HG03342 (cell line): ENCODE results near the gene PCNA.
"Not testable (repeated sequence)": the region's sequence is repeated elsewhere in the genome, so short reads cannot be mapped to it uniquely, and the experiment has no call there.

Experiments
- ATAC-seq: cut with Tn5 transposase; IDR thresholded peaks from one replicate; pipeline ENCODE4 v1.9.1; 2021; ENCODE audit warnings: mild to moderate bottlenecking, moderate library complexity; ENCODE audit not compliant: unreplicated experiment

The PCNA gene

GRCh38 chr20:5099909-5100308 lies 19.8 kb downstream of the PCNA start:
- not testable (repeated sequence) for ATAC-seq

DNA sequence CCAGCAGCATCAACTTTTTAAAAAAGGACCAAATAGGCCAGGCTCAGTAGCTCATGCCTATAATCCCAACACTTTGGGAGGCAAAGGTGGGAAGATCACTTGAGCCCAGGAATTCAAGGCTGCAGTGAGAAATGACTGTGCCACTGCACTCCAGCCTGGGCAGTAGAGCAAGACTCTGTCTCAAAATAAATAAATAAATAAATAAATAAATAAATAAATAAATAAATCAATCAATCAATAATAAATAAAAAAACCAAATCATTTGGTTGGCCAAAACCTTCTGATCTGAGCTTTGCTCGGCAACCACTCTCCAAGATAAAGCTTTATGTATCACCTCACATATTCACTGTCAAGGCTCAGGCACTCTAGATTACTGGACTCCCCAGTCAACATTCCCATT lies 20.7 kb downstream of the PCNA start:
- ATAC-seq = not testable (repeated sequence)

- ATAC-seq = no peak
Measured at GRCh38 chr20:5096463-5096862, 23.3 kb downstream of the PCNA start.

- ATAC-seq = no peak
Measured at GRCh38 chr20:5095931-5096330, 23.8 kb downstream of the PCNA start.

DNA sequence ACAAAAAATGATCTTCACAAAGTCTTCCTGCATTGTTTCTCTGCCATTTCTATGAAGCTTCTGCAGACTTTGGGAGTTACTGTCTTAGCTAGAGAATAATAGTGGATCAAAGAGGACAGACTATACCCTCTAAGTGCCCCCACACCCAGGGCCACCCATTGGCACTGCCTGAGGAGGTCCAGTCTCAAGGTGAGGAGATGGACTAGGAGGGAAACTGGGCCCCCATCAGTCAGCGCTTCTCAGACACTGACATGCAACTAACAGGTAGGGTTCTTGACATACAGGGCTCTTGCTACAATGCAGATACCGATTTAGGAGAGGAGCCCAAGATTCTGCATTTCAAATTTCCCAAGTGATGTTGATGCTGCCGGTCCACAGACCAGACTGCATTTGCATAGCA lies 24.3 kb downstream of the PCNA start:
- no peak for ATAC-seq

DNA sequence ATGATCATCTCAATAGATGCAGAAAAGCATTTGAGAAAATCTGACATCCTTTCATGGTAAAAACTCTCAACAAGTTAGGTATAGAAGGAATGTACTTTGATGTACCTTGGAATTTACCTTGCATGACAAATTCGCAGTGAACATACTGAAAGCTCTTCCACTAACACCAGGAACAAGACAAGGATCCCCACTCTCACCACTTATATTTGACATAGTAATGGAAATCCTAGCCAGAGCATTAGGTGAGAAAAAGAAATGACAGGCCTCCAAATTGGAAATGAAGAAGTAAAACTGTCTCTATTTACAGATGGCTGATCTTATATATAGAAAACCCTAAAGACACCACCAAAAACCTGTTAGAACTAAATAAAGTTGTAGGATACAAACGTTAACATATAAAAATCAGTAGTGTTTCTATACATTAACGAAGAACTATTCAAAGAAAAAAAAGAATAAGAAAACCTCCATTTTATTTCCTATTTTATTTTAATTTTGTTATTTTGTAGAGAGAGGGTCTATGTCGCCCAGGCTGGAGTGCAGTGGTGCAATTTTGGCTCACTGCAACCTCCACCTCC lies 26.9 kb downstream of the PCNA start:
- no peak for ATAC-seq

DNA sequence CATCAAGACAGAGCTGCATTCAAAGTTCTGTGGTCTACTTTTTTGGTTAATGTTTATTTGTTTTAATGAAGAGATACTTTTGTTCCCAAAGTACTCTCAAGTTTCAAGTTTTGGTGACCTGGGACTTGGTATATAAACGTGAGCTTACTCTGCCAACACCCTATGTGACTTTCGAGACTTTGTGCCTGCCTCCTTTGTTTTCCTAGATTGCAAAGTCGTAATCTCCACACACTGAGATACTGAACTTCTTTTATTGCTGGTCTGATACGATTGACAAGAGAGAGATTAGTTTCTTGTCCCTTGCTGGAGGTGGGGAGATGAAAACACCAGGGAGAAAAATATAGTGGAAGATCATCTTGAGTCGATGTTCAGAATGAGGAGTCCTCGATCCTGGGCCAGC lies 27.9 kb downstream of the PCNA start:
- no peak for ATAC-seq

DNA sequence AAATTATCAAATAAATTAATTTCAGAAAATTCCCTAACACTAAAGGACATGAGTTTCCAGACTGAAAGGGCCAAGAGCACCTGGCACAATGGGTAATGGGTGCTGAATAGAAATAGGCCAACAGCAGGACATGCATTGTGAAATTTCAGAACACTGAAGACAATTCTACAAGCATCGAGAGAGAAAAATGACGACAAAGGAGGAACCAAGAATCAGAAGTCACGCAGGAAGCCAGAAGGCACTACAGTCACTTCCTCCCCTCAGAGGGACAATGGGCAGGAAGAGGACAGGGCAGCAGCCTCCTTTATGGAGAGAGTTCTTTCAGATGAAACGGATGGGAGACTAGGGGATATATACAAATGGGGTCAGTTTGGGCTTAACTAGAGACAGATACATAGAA lies 29.6 kb downstream of the PCNA start:
- no peak for ATAC-seq

- ATAC-seq = no peak
Measured at GRCh38 chr20:5088688-5089087, 31.1 kb downstream of the PCNA start.

DNA sequence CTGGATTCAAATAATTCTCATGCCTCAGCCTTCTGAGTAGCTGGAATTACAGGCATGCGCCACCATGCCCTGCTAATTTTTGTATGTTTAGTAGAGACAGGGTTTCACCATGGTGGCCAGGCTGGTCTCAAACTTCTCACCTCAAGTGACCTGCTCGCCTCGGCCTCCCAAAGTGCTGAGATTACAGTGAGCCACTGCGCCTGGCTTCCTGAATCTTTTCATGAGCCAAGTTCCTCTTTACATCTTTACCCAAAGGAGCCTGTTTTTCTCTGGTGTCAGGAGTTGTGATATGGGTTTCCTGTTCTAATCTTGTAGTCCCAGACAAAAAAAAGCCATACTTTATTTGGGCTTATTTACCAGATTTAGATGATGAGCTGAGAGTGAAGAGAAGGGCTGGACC lies 34.4 kb downstream of the PCNA start:
- ATAC-seq = no peak

- ATAC-seq = peak; percentile 34
Measured at GRCh38 chr20:5080384-5080877, 39.3 kb downstream of the PCNA start.

GRCh38 chr20:5078399-5078958 lies 41.3 kb downstream of the PCNA start:
- peak; percentile 96 for ATAC-seq

GRCh38 chr20:5077761-5078387 lies 41.9 kb downstream of the PCNA start:
- no peak for ATAC-seq

GRCh38 chr20:5076913-5077312 lies 42.8 kb downstream of the PCNA start:
- ATAC-seq = not testable (repeated sequence)

DNA sequence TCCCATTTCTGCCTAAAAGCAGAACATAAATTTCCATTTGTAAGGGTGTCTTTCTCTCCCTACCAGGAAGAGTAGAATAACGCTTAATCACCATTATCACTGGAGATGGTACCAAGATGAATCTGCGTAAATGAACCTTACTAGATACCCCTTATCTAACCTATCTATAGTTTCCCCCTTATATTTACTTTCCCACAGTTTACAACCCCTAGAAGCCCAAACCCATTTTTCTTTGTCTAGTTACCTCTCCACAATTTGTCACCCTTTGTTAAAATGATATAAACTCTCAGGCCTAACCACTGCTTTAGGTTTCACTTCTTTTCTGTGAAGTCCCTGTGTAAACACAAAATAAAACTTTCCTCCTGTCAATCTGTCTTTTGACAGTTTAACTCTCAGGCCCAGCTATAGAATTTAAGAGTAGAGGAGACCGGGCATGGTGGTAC lies 45.5 kb downstream of the PCNA start:
- ATAC-seq = no peak

GRCh38 chr20:5073660-5074231 lies 46.0 kb downstream of the PCNA start:
- no peak for ATAC-seq

DNA sequence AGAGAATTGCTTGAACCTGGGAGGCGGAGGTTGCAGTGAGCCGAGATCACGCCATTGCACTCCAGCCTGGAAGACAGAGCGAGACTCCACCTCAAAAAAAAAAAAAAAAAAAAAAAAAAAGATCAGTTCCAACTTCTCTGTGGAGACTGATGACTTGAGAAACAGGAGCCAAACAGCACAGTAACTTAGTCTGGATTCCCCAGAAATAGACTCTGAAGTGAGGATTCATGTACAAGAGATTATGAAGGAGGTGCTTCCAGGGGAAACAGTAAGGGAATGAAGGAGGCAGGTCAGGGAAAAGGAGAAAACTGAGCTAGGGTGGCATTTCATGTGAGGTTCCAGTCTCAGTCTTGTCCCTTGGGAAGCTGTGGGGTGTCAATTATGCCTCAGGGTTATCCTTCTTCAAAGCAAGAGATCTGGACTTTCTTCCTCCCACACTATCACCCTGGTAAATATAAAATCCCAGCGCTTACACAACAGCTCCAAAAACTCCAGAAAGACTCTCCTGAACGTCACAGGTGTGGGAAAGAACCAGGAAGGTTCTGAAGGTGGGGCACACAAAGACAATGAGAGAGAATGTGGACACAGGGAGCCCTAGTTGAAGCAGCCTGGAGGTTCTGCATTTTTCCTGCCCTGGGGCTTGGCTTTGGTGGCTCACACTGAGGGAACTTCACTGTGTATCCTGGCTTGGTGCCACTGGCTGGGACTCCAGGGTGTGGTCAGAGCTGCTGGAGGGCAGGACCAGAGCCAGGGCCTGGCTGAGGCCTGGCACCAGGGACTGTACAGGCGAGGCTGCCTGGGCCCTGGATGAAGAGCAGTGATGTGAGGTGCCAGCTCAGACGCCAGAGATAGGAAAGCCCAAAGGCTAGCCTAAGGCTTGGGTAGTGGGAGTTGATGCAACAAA lies 46.8 kb downstream of the PCNA start:
- no peak for ATAC-seq

- not testable (repeated sequence) for ATAC-seq
Measured at GRCh38 chr20:5071942-5072341, 47.8 kb downstream of the PCNA start.

DNA sequence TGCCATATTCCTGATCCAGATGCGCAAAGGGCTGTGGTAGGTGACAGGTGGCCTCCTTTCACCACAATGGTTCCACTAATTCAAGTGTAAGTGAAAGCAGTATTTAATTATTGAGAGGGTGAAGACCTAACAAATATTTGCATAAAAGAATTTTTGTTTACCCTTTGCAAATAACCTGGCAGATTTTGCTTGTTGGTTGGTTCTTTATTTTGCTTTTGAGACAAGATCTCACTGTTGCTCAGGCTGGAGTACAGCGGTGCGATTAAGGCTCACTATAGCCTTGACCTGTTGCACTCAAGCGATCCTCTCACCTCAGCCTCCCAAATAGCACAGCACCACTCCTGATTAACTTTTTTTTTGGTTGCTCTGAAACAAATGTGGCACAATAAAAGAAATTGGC lies 49.2 kb downstream of the PCNA start:
- ATAC-seq = no peak

DNA sequence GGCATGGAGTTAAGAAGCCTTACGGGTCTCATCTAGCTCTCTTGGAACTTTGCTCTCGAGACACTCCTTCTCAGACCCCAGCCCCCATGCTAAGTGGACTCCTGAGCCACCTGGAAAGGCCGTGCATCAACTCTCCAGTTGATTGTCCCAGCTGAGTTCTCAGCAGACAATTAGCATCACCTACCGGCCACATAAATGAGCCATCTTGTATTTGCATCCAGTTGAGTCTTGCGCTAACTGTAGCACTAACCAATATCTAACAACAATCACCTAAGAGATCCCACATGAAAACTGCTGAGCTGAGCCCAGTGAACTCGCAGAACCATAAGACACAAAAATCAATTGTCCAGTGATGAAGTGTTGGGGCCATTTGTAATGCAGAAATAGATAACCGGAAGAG lies 49.7 kb downstream of the PCNA start:
- no peak for ATAC-seq

DNA sequence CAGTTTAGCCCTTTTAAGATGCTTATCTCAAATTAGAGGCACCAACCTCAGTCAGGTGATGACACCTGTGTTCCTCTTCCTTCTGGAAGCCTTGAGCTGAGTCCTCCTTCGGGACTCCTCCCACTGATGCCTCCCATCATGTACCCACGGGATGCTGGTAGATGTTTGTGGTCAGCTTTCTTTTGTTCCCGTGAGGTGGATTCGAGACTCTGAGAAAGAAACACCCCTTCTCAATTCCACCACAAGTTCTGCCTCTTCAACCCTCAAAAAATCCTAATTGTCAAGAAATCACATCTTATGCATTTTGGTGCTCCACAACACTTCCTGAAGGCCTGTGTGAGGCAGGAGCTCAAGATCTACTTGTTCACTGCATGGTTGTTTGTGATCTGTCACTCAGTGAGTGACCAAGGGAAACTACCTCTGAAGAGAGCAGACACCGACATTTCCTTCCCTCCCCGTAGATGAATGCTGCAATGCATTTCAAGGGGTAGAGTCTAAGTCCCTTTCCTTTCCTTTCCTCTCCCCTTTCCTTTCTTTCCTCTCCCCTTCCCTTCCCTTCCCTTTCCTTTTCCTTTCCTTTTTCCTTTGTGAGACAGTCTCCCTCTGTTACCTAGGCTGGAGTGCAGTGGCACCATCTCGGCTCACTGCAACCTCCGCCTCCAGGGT lies 50.5 kb downstream of the PCNA start:
- ATAC-seq = no peak
